SJSA1 (cell line): ENCODE data around the gene PML. TPM values are rescaled to one million over a fixed set of nuclear protein-coding genes. Genes with fewer than 3 reads are reported as not detected.

Source experiments
- DNase-seq, 2 experiments: peaks; one replicate each; pipeline ENCODE4 v3.0.0-alpha.2; 2015 to 2020; ENCODE audit warnings: low spot score in 2 of 2, low read depth in 1 of 2
- H3K27ac ChIP-seq: fragments of 250-450 bp; sonication (Bioruptor Pico); 2 replicates; pipeline ENCODE4 v1.5.1; 2020; ENCODE audit warnings: mild to moderate bottlenecking, moderate library complexity
- H3K27me3 ChIP-seq: fragments of 250-450 bp; sonication (Bioruptor Pico); replicated peaks from 2 replicates; pipeline ENCODE4 v1.5.1; 2020; ENCODE audit warnings: mild to moderate bottlenecking, moderate library complexity
- H3K36me3 ChIP-seq: fragments of 250-450 bp; sonication (Bioruptor Pico); 2 replicates; pipeline ENCODE4 v1.5.1; 2020; ENCODE audit warnings: mild to moderate bottlenecking
- H3K4me1 ChIP-seq: fragments of 250-450 bp; sonication (Bioruptor Pico); replicated peaks from 2 replicates; pipeline ENCODE4 v1.6.1; 2021; ENCODE audit warnings: mild to moderate bottlenecking
- H3K4me3 ChIP-seq: fragments of 250-450 bp; sonication (Bioruptor Pico); 2 replicates; pipeline ENCODE4 v1.5.1; 2020; ENCODE audit warnings: mild to moderate bottlenecking
- H3K9me3 ChIP-seq: fragments of 250-450 bp; sonication (Bioruptor Pico); replicated peaks from 2 replicates; pipeline ENCODE4 v1.5.1; 2020; ENCODE audit warnings: mild to moderate bottlenecking
- total RNA-seq: library from RNA; depleted of rRNA; stranded (reverse); fragments of >200 nt; shearing (Covaris generic); gene quantifications from 2 replicates; pipeline ENCODE4 v1.2.3, GENCODE V29; 2014; rRNA removed

The PML gene
- total RNA-seq = 27.1 and 41.6 TPM in 2 replicates

GRCh38 chr15:73994413-73994883, at the start of gene PML:
TSS of gene PML (plus strand) at chr15:73994716. CDS start at chr15:73994813, 97 bp downstream.
- DNase-seq = peak; percentile 91 to 98
- peaks cover 55% of the 10 kb centered on the region for H3K4me1 ChIP-seq
- no peaks in the 10 kb centered on the region for H3K9me3 ChIP-seq
- H3K36me3 ChIP-seq = peaks cover 25% of the 10 kb centered on the region
- peak within 1 kb of the TSS; percentile 63 for H3K4me3 ChIP-seq
- peak within 1 kb of the TSS; percentile 63 for H3K27ac ChIP-seq
- no peaks in the 10 kb centered on the region for H3K27me3 ChIP-seq

- no peaks in the 10 kb centered on the region for H3K36me3 ChIP-seq
- no peaks in the 10 kb centered on the region for H3K9me3 ChIP-seq
- no peaks in the 10 kb centered on the region for H3K27me3 ChIP-seq
- DNase-seq = no peak
- H3K27ac ChIP-seq = no peak overlapping the region
- H3K4me3 ChIP-seq = no peak overlapping the region
- H3K4me1 ChIP-seq = peaks cover 23% of the 10 kb centered on the region
Measured at GRCh38 chr15:73945130-73945508, 49.4 kb upstream of the PML start.

GRCh38 chr15:73946046-73946721, 48.3 kb upstream of the PML start:
- Histone ChIP-seq H3K4me1 (peaks cover 15% of the 10 kb centered on the region), H3K4me3 (no peak overlapping the region), H3K36me3 (no peaks in the 10 kb centered on the region; the same call in 1 of the 2 replicates), H3K27ac (no peak overlapping the region), H3K27me3 (no peaks in the 10 kb centered on the region), H3K9me3 (no peaks in the 10 kb centered on the region)
- no peak for DNase-seq

GRCh38 chr15:73946795-73947370, 47.6 kb upstream of the PML start:
- no peaks in the 10 kb centered on the region; the same call in 1 of the 2 replicates for H3K36me3 ChIP-seq
- H3K9me3 ChIP-seq = no peaks in the 10 kb centered on the region
- H3K4me1 ChIP-seq = peaks cover 14% of the 10 kb centered on the region
- no peak overlapping the region for H3K27ac ChIP-seq
- no peaks in the 10 kb centered on the region for H3K27me3 ChIP-seq
- DNase-seq = no peak
- no peak overlapping the region for H3K4me3 ChIP-seq

- Histone ChIP-seq H3K4me3 (no peak overlapping the region), H3K27me3 (no peaks in the 10 kb centered on the region), H3K36me3 (no peaks in the 10 kb centered on the region; the same call in 1 of the 2 replicates), H3K4me1 (peaks cover 9% of the 10 kb centered on the region), H3K27ac (no peak overlapping the region), H3K9me3 (no peaks in the 10 kb centered on the region)
- DNase-seq = no peak
Measured at GRCh38 chr15:73947651-73948050, 46.9 kb upstream of the PML start.

- DNase-seq = no peak
Measured at GRCh38 chr15:73948396-73948795, 46.1 kb upstream of the PML start.

GRCh38 chr15:73948982-73949381, 45.5 kb upstream of the PML start:
- Histone ChIP-seq H3K4me1 (peaks cover 9% of the 10 kb centered on the region), H3K27me3 (no peaks in the 10 kb centered on the region), H3K36me3 (no peaks in the 10 kb centered on the region; the same call in 1 of the 2 replicates), H3K27ac (no peak overlapping the region), H3K9me3 (no peaks in the 10 kb centered on the region), H3K4me3 (no peak overlapping the region)
- no peak for DNase-seq

More at GRCh38 chr15:73948396-73948795, 46.1 kb upstream of the PML start:
- Histone ChIP-seq H3K4me1 (peaks cover 9% of the 10 kb centered on the region), H3K27me3 (no peaks in the 10 kb centered on the region), H3K9me3 (no peaks in the 10 kb centered on the region), H3K4me3 (no peak overlapping the region), H3K36me3 (no peaks in the 10 kb centered on the region; the same call in 1 of the 2 replicates), H3K27ac (no peak overlapping the region)

GRCh38 chr15:73949496-73949895, 45.0 kb upstream of the PML start:
- Histone ChIP-seq H3K27ac (no peak overlapping the region), H3K36me3 (no peaks in the 10 kb centered on the region; the same call in 1 of the 2 replicates), H3K4me3 (no peak overlapping the region), H3K27me3 (no peaks in the 10 kb centered on the region), H3K9me3 (no peaks in the 10 kb centered on the region), H3K4me1 (peaks cover 9% of the 10 kb centered on the region)
- no peak for DNase-seq

GRCh38 chr15:73950479-73950830, 44.1 kb upstream of the PML start:
- Histone ChIP-seq H3K36me3 (no peaks in the 10 kb centered on the region; the same call in 1 of the 2 replicates), H3K4me3 (no peak overlapping the region), H3K9me3 (no peaks in the 10 kb centered on the region), H3K27me3 (no peaks in the 10 kb centered on the region), H3K27ac (no peak overlapping the region), H3K4me1 (peaks cover 9% of the 10 kb centered on the region)
- no peak for DNase-seq

- Histone ChIP-seq H3K27me3 (no peaks in the 10 kb centered on the region), H3K36me3 (no peaks in the 10 kb centered on the region; the same call in 1 of the 2 replicates), H3K4me1 (peaks cover 14% of the 10 kb centered on the region), H3K4me3 (no peak overlapping the region), H3K9me3 (no peaks in the 10 kb centered on the region), H3K27ac (peak overlapping the region; percentile 56)
- peak; percentile 86 to 93 for DNase-seq
Measured at GRCh38 chr15:73950831-73951561, 43.5 kb upstream of the PML start.

- Histone ChIP-seq H3K4me1 (peaks cover 20% of the 10 kb centered on the region), H3K9me3 (no peaks in the 10 kb centered on the region), H3K4me3 (no peak overlapping the region), H3K27ac (peak overlapping the region; percentile 56), H3K27me3 (no peaks in the 10 kb centered on the region), H3K36me3 (no peaks in the 10 kb centered on the region; the same call in 1 of the 2 replicates)
- no peak for DNase-seq
Measured at GRCh38 chr15:73951601-73952000, 42.9 kb upstream of the PML start.

GRCh38 chr15:73952171-73952912, 42.2 kb upstream of the PML start:
- H3K9me3 ChIP-seq = no peaks in the 10 kb centered on the region
- H3K36me3 ChIP-seq = no peaks in the 10 kb centered on the region; the same call in 1 of the 2 replicates
- no peak for DNase-seq
- H3K27me3 ChIP-seq = no peaks in the 10 kb centered on the region
- no peak overlapping the region for H3K4me3 ChIP-seq
- peaks cover 27% of the 10 kb centered on the region for H3K4me1 ChIP-seq
- no peak overlapping the region; the same call in 1 of the 2 replicates for H3K27ac ChIP-seq
